SH-SY5Y (cell line): ENCODE measurements around the gene KCNA10.

Source experiments
- GATA2 ChIP-seq: IDR thresholded peaks from 2 replicates; pipeline ENCODE4 v1.6.1; 2011; ENCODE audit warnings: mild to moderate bottlenecking, low read depth, low read length
- GATA3 ChIP-seq: IDR thresholded peaks from 2 replicates; pipeline ENCODE4 v1.6.1; 2011; ENCODE audit warnings: low read depth, mild to moderate bottlenecking, low read length, moderate library complexity

GRCh38 chr1:110538921-110539320 lies 19.9 kb upstream of the KCNA10 start:
- TF ChIP-seq GATA3 (no peak), GATA2 (no peak)
